ENCODE data around the gene SLX4. TPM values are rescaled to one million over a fixed set of nuclear protein-coding genes. Genes with fewer than 3 reads are reported as not detected.

Gene SLX4
- polyA plus RNA-seq, 2 of the 4 experiments (the other 2 are of a cell fraction) = 3.0 to 5.0 TPM

- no peak for DNase-seq (ENCODE audit: low read depth in 1 of 2, low spot score in 1 of 2)
- Histone ChIP-seq H3K4me1 (no peaks in the 10 kb centered on the region), H3K4me2 (no peak overlapping the region), H3K4me3 (no peak overlapping the region), H3K9me3 (peaks cover 22% of the 10 kb centered on the region), H3K27ac (no peak overlapping the region)
- CTCF ChIA-PET = interaction anchor here (0.7 to 1.2 kb wide), 2 partner anchors 34 to 354 kb away, joined by 4 read pairs; no protein-coding TSS in a partner anchor
- 74% methylated on average over 9 of the region's 9 CpGs for WGBS (ENCODE audit: missing lambda C conversion rate)
- POLR2A ChIA-PET = no interaction called here
- FAIRE-seq = no peak
- TF ChIP-seq EHF (CRISPR knock-in tag; IDR thresholded peaks at IDR 0.05) (no peak), ESRRA (IDR thresholded peaks at IDR 0.05; ENCODE audit: borderline replicate concordance, low read length) (no peak), RFX5 (IDR thresholded peaks at IDR 0.05) (no peak), REST (IDR thresholded peaks at IDR 0.05) (no peak), CTCF (IDR thresholded peaks at IDR 0.05) (no peak), CBX2 (IDR thresholded peaks at IDR 0.05; ENCODE audit: borderline replicate concordance, low read depth) (no peak), HES2 (IDR thresholded peaks at IDR 0.05) (no peak), HOXA7 (CRISPR knock-in tag; IDR thresholded peaks at IDR 0.05) (no peak)
- ATAC-seq = no peak; a peak in 1 of 6 replicates
Observed at GRCh38 chr16:3573146-3573815, 38.1 kb downstream of the SLX4 start.

- ChIA-PET POLR2A (no interaction called here), CTCF (interaction anchor here (1.0 to 1.2 kb wide), 2 partner anchors 22 to 542 kb away, joined by 3 to 5 read pairs; no protein-coding TSS in a partner anchor)
- FAIRE-seq (no peak), ATAC-seq (no peak), DNase-seq (ENCODE audit: low read depth in 1 of 2, low spot score in 1 of 2) (no peak)
- peaks cover 22% of the 10 kb centered on the region for H3K9me3 ChIP-seq
- no peak for TF ChIP-seq KDM5A (IDR thresholded peaks at IDR 0.05)
- H3K27ac ChIP-seq = no peak overlapping the region
- H3K4me3 ChIP-seq = no peak overlapping the region
- H3K4me2 ChIP-seq = no peak overlapping the region
- H3K4me1 ChIP-seq = no peaks in the 10 kb centered on the region
- WGBS (ENCODE audit: missing lambda C conversion rate) = 56% methylated on average over 4 of the region's 4 CpGs
Observed at GRCh38 chr16:3570420-3571062, 40.9 kb downstream of the SLX4 start.

- TF ChIP-seq KDM1A (IDR thresholded peaks at IDR 0.05; ENCODE audit: low read depth) = no peak
- TF ChIP-seq RARB (CRISPR knock-in tag; IDR thresholded peaks at IDR 0.05) = no peak
- TF ChIP-seq ELK1 (IDR thresholded peaks at IDR 0.05; ENCODE audit: low read depth, low read length) = no peak
- Histone ChIP-seq H3K9me3 (peaks cover 22% of the 10 kb centered on the region), H3K4me1 (no peaks in the 10 kb centered on the region), H3K27ac (no peak overlapping the region), H3K4me2 (no peak overlapping the region), H3K4me3 (no peak overlapping the region)
- FAIRE-seq (no peak), ATAC-seq (no peak), DNase-seq (ENCODE audit: low read depth in 1 of 2, low spot score in 1 of 2) (no peak)
- CTCF ChIA-PET = interaction anchor here (1.0 kb wide), 1 partner anchor 23 kb away, joined by 5 read pairs; no protein-coding TSS in a partner anchor
- POLR2A ChIA-PET = no interaction called here
- 59% methylated on average over 2 of the region's 2 CpGs for whole genome bisulfite sequencing (ENCODE audit: missing lambda C conversion rate)
Observed at GRCh38 chr16:3569851-3570250, 41.6 kb downstream of the SLX4 start.
